AG04449 (cell line): Measurements from ENCODE around the gene OGN.

ENCODE experiments used
- CTCF ChIA-PET: fragments of 350-600 bp; formaldehyde crosslinking; extraction: SDS; loops from one replicate; lab custom pipeline; 2021; ENCODE audit warnings: antibody characterized with exemption; lab: Yijun Ruan, JAX
- POLR2A ChIA-PET: fragments of 400-600, 350-600 bp; formaldehyde crosslinking; extraction: SDS; loops from one replicate; lab custom pipeline; 2020; ENCODE audit warnings: antibody characterized with exemption, inconsistent platforms; lab: Yijun Ruan, JAX
- DNase-seq: peaks from one replicate; pipeline ENCODE4 v3.0.0-alpha.2; 2010; ENCODE audit warnings: low read depth, low spot score
- H3K4me3 ChIP-seq: 2 replicates; pipeline ENCODE4 v1.5.1; 2011; ENCODE audit warnings: low read depth, mild to moderate bottlenecking, control low read depth, low read length
- CTCF ChIP-seq: IDR thresholded peaks from one replicate; pipeline ENCODE4 v1.5.1; 2011; ENCODE audit warnings: mild to moderate bottlenecking, moderate library complexity, low read length, control low read depth, inconsistent platforms; ENCODE audit not compliant: insufficient read depth; ENCODE audit errors: missing control alignments

OGN gene

DNA sequence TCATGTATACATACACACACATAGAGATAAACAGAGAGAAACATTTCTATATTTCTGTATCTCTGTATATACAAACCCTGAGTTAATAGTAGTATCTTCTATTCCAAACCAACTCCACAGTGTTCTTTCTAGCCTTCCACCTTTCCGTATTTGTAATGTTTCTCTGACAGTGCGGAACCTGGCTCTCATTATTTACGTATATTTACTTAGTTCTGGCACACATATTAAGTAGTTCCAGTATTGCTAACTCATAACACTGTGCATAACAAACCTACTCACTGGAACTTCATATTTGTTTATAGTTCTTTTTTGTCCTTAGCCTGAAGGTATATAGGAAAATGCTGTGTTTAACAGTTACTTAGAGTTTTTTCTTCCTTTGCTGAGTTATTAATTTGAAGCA, 6.5 kb downstream of the OGN start:
- TF ChIP-seq CTCF: no peak
- no peak overlapping the region for H3K4me3 ChIP-seq
- POLR2A ChIA-PET: no interaction called here
- CTCF ChIA-PET: no interaction called here
- no peak for DNase-seq

DNA sequence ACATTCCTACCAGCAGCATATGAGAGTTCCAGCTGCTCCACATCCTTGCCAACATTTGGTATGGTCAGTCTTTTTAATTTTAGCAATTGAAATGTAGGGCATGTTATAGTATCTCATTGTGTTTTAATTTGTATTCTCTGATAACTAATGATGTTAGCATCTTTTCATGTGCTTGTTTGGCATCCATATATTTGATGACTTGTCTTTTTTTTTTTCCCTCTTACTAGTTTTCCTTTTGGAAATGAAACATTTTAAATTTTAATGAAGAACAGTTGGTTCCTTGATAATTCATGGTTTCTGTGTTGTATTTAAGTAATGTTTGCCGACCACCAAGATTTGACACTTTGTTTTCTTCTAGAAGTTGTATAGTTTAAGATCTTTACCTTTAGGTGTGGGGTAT, 8.8 kb downstream of the OGN start:
- ChIA-PET CTCF (no interaction called here), POLR2A (no interaction called here)
- H3K4me3 ChIP-seq: no peak overlapping the region
- DNase-seq: no peak
- no peak for TF ChIP-seq CTCF

DNA sequence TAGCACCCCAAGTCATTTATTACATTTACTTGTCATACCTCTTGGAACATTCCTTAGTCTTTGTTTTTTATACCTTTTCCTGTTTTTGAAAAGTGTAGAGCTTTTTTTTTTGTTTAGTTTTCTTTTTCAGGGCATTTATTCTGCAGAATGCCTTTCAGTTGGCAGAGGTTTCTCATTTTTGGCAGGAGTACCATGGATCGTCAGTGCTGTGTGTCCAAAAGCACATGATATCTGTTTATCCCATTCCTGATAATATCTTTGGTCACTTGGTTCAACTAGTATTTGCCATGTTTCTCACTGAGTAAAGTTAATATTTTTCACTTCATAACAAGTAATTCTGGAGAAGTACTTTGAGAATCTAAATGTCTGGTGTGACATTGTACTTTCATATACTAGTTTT, 10.7 kb downstream of the OGN start:
- TF ChIP-seq CTCF: no peak
- ChIA-PET POLR2A (no interaction called here), CTCF (interaction anchor here (1.2 kb wide), 1 partner anchor 10 kb away, joined by 3 read pairs; no protein-coding TSS in a partner anchor)
- H3K4me3 ChIP-seq: no peak overlapping the region
- DNase-seq: no peak

GRCh38 chr9:92392690-92393089, 11.7 kb downstream of the OGN start:
- TF ChIP-seq CTCF: no peak
- no peak overlapping the region for H3K4me3 ChIP-seq
- DNase-seq: no peak
- ChIA-PET CTCF (interaction anchor here (1.1 to 1.2 kb wide), 2 partner anchors 11 to 18 kb away, joined by 3 read pairs; no protein-coding TSS in a partner anchor), POLR2A (no interaction called here)

DNA sequence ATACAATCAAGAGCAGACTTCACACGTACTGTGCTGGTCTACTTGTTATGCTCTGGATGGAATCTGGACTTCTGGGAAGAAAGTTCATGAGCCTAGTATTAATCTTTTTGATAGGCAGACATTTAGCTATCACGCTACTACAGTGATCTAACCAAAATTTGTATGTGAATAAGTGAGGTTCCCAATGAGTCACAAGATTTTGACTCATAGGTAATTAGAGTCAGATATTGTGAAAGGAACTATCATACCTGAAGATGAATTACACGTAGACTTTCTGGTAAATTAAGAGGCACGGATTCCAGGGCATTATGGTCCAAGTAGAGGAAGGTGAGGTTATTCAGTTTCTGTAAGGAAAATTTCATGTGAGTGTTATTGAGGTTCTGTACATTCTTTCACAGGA, 18.4 kb downstream of the OGN start:
- H3K4me3 ChIP-seq: no peak overlapping the region
- TF ChIP-seq CTCF: no peak
- ChIA-PET POLR2A (no interaction called here), CTCF (interaction anchor here (1.5 kb wide), 1 partner anchor 22 kb away, joined by 4 read pairs; no protein-coding TSS in a partner anchor)
- no peak for DNase-seq

GRCh38 chr9:92385477-92385876, 18.9 kb downstream of the OGN start:
- POLR2A ChIA-PET: no interaction called here
- no peak for DNase-seq
- no peak overlapping the region for H3K4me3 ChIP-seq
- no peak for TF ChIP-seq CTCF
- CTCF ChIA-PET: interaction anchor here (1.0 kb wide), 1 partner anchor 25 kb away, joined by 3 read pairs; no protein-coding TSS in a partner anchor
